Measurements from ENCODE around the gene GANC. TPM values are rescaled to one million over a fixed set of nuclear protein-coding genes. Genes with fewer than 3 reads are reported as not detected.

Gene GANC
- polyA plus RNA-seq, 3 donors from 2014 or later, result 4.0 to 13.0 (median 9.6) TPM

GRCh38 chr15:42385206-42385979, 112.4 kb downstream of the GANC start:
- DNase-seq, result no peak
- Mint-ChIP-seq H3K27me3 (ENCODE audit: low read depth in 3 of 3) (no peaks in the 10 kb centered on the region), H3K4me3 (no peak overlapping the region), H3K27ac (peak overlapping the region in 1 of 6 donors; percentile 3), H3K4me1 (peaks cover 8 to 15% of the 10 kb centered on the region in 2 donors), H3K9me3 (no peaks in the 10 kb centered on the region), H3K36me3 (no peaks in the 10 kb centered on the region)

- no peak for DNase-seq
- Mint-ChIP-seq H3K9me3 (no peaks in the 10 kb centered on the region), H3K36me3 (no peaks in the 10 kb centered on the region), H3K4me1 (peaks cover 8 to 15% of the 10 kb centered on the region in 2 donors), H3K27me3 (ENCODE audit: low read depth in 3 of 3) (no peaks in the 10 kb centered on the region), H3K4me3 (no peak overlapping the region), H3K27ac (peak overlapping the region in 1 of 6 donors; percentile 23)
These were observed 113.1 kb downstream of the GANC start for GRCh38 chr15:42385980-42386700.

DNA sequence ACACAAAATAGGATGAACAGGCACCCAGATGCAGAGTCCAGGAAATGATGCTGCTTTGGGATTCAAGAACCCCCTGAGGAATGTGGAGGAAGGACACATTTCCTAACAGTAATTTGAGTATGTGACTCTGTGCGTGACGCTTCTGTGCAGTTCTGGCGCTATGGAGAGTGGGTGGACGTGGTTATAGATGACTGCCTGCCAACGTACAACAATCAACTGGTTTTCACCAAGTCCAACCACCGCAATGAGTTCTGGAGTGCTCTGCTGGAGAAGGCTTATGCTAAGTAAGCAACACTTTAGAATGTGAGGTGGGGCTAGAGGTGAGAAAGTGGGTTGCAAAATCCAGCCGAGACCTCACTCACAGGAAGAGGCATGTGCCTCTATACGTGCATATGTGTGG, 114.6 kb downstream of the GANC start:
- H3K36me3 Mint-ChIP-seq, result no peaks in the 10 kb centered on the region
- peak; percentile 13 to 43 (median 40) for DNase-seq
- H3K27me3 Mint-ChIP-seq (ENCODE audit: low read depth in 3 of 3), result no peaks in the 10 kb centered on the region
- H3K4me1 Mint-ChIP-seq, result peaks cover 8 to 15% of the 10 kb centered on the region in 2 donors
- peak overlapping the region in 1 of 5 donors; percentile 31 for H3K4me3 Mint-ChIP-seq
- peak overlapping the region in 4 of 6 donors; percentile 18 to 74 (median 33) for H3K27ac Mint-ChIP-seq
- H3K9me3 Mint-ChIP-seq, result no peaks in the 10 kb centered on the region

DNA sequence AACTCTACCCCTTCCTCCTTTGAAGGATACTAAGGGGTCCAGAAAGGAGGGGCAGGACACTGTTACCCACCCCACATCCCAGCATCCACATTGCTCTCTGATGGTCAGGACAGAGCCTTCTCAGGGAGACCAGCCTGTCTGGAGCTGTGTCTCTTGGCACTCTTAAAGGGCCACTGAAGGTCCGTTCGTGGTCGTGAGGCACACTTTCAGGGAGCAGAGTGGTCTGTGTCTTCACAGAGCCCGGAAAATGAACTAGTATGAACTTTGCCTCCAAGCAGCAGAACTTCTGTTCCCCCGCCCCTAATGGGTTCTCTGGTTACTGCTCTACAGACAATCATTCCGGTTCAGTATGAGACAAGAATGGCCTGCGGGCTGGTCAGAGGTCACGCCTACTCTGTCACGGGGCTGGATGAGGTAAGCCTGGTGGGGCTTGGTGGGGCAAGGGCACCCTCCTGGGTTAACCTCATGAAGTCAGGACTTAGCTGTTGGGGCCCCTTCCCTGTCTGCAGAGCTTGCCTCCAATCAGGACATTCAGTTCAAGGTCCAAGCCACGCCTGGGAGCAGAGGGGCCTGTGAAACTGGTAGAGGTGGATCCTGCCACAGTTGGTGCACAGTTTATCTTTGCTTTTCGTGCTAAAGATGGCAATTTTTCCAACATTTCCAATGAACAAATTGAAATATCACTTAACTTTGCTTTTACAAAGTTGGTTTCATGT, 119.5 kb downstream of the GANC start:
- no peak overlapping the region for H3K4me3 Mint-ChIP-seq

GRCh38 chr15:42394106-42394505, 121.1 kb downstream of the GANC start:
- Mint-ChIP-seq H3K27ac (no peak overlapping the region), H3K27me3 (ENCODE audit: low read depth in 3 of 3) (no peaks in the 10 kb centered on the region), H3K4me1 (peaks cover 12 to 17% of the 10 kb centered on the region in 2 donors), H3K4me3 (no peak overlapping the region), H3K9me3 (no peaks in the 10 kb centered on the region), H3K36me3 (peaks cover 0 to 4% (median 0%) of the 10 kb centered on the region in 3 donors)
- no peak for DNase-seq

More for the DNA sequence above, 119.5 kb downstream of the GANC start:
- Mint-ChIP-seq H3K36me3 (peaks cover 0 to 4% (median 0%) of the 10 kb centered on the region in 3 donors), H3K4me1 (peaks cover 17 to 25% of the 10 kb centered on the region in 2 donors), H3K27me3 (ENCODE audit: low read depth in 3 of 3) (no peaks in the 10 kb centered on the region), H3K27ac (no peak overlapping the region), H3K9me3 (no peaks in the 10 kb centered on the region)
- DNase-seq, result no peak

DNA sequence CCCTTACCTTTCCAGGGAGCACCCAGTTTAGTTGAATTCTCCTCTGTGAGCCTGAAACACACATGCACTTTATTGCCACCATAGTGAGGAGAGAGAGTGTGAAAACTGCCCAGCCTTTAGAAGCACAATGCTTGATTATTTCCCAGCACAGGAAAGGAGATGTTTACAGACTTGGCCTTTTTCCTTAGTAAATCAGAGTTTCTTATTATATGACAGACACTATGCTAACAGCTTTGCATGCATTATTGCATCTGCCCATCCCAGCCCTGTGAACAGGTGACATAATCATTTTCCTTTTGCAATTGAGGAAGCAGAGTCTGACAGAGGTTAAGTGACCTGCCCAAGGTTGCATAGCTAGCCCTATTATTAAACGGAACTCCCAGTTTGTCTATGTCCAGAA, 122.8 kb downstream of the GANC start:
- H3K9me3 Mint-ChIP-seq, result no peaks in the 10 kb centered on the region
- no peaks in the 10 kb centered on the region for H3K27me3 Mint-ChIP-seq (ENCODE audit: low read depth in 3 of 3)
- no peak overlapping the region for H3K4me3 Mint-ChIP-seq
- H3K36me3 Mint-ChIP-seq, result peaks cover 0 to 4% (median 0%) of the 10 kb centered on the region in 3 donors
- H3K27ac Mint-ChIP-seq, result no peak overlapping the region
- H3K4me1 Mint-ChIP-seq, result peaks cover 17 to 25% of the 10 kb centered on the region in 2 donors
- no peak for DNase-seq

GRCh38 chr15:42401544-42402454, 128.8 kb downstream of the GANC start:
- peak overlapping the region; percentile 70 to 85 (median 78) for H3K4me3 Mint-ChIP-seq
- peaks cover 0 to 4% (median 3%) of the 10 kb centered on the region in 3 donors for H3K36me3 Mint-ChIP-seq
- H3K9me3 Mint-ChIP-seq, result no peaks in the 10 kb centered on the region
- H3K27me3 Mint-ChIP-seq (ENCODE audit: low read depth in 3 of 3), result peaks cover 0 to 4% (median 2%) of the 10 kb centered on the region in 3 donors
- DNase-seq, result peak; percentile 62 to 72 (median 68)
- peaks cover 24 to 37% of the 10 kb centered on the region in 2 donors for H3K4me1 Mint-ChIP-seq
- peak overlapping the region; percentile 86 to 94 (median 90) for H3K27ac Mint-ChIP-seq

DNA sequence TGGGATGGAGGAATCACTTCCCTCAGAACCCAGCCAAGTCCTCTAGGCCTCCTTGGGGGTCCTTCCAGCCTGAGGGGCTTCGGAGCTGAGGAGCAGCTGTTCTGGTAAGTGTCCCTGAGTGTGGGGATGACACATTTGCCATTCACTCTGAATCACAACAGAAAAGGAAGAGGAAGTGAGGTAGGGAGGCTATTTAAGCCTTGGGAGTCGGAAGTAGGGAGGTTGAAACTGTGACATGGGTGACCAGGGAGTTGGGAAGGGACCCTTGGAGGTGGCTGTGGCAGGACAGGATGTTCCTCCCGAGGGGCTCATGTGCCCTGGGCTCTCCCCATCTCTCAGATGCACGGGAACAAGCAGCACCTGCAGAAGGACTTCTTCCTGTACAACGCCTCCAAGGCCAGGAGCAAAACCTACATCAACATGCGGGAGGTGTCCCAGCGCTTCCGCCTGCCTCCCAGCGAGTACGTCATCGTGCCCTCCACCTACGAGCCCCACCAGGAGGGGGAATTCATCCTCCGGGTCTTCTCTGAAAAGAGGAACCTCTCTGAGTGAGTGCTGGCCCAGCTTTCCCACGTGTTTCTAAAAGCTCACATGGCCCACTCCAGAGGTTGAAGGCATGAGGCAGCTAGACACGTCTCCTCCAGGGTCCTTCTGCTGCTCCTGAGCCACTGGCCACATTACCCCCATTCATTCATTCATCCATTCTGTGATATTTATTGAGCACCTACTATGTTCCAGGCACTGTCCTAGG, 129.6 kb downstream of the GANC start:
- Mint-ChIP-seq H3K4me1 (peaks cover 22 to 33% of the 10 kb centered on the region in 2 donors), H3K27me3 (ENCODE audit: low read depth in 3 of 3) (peaks cover 0 to 4% (median 2%) of the 10 kb centered on the region in 3 donors), H3K9me3 (no peaks in the 10 kb centered on the region), H3K4me3 (peak overlapping the region; percentile 70 to 85 (median 78)), H3K27ac (peak overlapping the region; percentile 86 to 94 (median 90)), H3K36me3 (peaks cover 0 to 4% (median 3%) of the 10 kb centered on the region in 3 donors)
- DNase-seq, result no peak

DNA sequence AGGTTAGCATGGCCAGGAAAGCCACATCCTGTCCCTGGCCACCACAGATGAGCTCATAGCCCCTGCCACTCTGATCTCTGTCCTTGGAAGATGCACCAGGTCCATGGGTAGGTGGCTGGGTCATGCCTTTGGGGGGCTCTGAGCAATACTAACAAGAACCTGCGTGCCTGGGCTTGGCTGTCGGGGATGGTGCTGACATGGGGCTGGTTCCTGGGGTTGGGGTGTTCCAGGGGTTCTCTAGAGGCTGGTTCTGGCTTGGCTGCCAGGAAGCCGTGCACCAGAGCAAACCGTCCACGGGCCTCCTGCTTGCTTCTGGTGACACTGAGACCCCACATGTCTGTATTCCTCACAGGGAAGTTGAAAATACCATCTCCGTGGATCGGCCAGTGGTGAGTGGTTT, 130.4 kb downstream of the GANC start:
- H3K27ac Mint-ChIP-seq, result peak overlapping the region in 3 of 6 donors; percentile 61 to 93 (median 88)
- peaks cover 0 to 4% (median 2%) of the 10 kb centered on the region in 3 donors for H3K27me3 Mint-ChIP-seq (ENCODE audit: low read depth in 3 of 3)
- DNase-seq, result no peak
- H3K4me1 Mint-ChIP-seq, result peaks cover 23 to 33% of the 10 kb centered on the region in 2 donors
- H3K4me3 Mint-ChIP-seq, result no peak overlapping the region
- peaks cover 0 to 4% (median 3%) of the 10 kb centered on the region in 3 donors for H3K36me3 Mint-ChIP-seq
- no peaks in the 10 kb centered on the region for H3K9me3 Mint-ChIP-seq

DNA sequence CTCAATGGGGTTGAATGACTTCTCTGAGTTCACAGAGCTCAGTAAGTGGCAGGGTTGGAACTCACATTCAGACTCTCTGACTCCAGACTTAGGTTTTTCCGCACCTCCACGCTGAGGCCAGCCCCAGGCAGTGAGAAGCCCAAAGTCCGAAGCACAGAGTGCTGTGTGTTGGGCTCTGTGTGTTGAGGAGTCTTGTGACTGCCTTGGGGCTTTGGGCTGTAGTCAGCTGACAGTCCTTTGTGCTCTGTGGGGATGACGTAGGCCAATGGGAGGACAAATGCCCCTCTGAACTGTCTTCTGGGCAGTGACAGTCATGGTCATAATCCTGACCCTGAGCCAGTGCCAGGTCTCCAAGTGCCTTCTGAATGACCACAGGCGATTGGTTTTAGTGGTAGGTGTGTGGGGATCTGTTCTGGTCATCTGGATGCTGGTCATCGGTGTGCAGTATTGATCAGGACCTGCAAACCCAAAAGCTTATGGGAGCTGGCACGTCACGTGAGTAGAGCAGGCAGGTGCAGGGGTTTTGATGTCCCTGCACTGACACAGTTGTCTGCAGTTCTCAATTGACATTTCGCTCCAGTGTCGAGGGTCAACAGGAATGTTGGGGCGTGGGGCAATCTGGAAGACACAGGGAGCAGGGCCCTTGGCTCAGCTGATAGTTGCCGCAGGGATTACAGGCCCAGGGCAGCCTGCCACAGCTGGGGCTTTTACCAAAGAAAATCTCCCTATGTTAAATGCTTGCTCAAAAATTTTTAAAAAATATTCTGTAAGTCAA, 131.6 kb downstream of the GANC start:
- Mint-ChIP-seq H3K4me3 (no peak overlapping the region), H3K36me3 (peaks cover 0 to 4% (median 3%) of the 10 kb centered on the region in 3 donors), H3K9me3 (no peaks in the 10 kb centered on the region), H3K27me3 (ENCODE audit: low read depth in 3 of 3) (peaks cover 0 to 4% (median 2%) of the 10 kb centered on the region in 3 donors), H3K27ac (peak overlapping the region in 1 of 6 donors; percentile 27), H3K4me1 (peaks cover 22 to 33% of the 10 kb centered on the region in 2 donors)
- DNase-seq, result no peak

DNA sequence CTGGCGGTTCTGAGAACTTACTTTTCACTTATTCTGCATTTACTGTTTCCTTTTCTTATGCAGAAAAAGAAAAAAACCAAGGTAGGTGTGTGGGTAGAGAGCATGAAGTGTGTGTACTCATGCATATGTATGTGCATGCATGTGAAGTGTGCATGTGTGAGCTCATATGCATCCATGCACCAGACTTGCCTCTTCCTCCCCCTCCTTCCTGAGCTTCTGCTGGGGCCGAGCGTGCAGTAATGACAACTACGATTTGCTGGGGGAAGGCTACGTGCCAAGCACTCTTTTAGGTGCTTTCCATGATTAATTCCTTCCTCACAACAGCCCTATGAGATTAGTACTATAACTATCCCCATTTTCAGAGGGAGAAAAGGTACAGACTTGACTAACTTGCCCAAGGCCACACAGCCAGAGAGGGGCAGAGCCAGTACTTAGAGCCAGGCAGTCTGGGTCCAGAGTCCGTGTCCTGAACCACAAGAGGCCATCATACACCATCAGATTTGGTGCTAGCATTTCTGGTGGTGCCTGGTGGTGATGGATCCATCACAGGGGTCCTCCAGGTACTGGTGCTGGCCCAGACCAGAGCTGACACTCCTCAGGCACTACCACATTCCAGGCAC, 133.0 kb downstream of the GANC start:
- DNase-seq, result no peak
- H3K36me3 Mint-ChIP-seq, result peaks cover 3 to 4% (median 3%) of the 10 kb centered on the region in 3 donors
- H3K4me1 Mint-ChIP-seq, result peaks cover 18 to 23% of the 10 kb centered on the region in 2 donors
- no peak overlapping the region for H3K4me3 Mint-ChIP-seq
- no peak overlapping the region for H3K27ac Mint-ChIP-seq
- no peaks in the 10 kb centered on the region for H3K9me3 Mint-ChIP-seq
- H3K27me3 Mint-ChIP-seq (ENCODE audit: low read depth in 3 of 3), result peaks cover 0 to 4% (median 2%) of the 10 kb centered on the region in 3 donors

Measured in immature natural killer cell (primary cell).